Tibial nerve (tissue), 4 donors: Measurements from ENCODE around the gene DGUOK.

Experiments used
- EP300 ChIP-seq, 2 donors: sonication (generic); formaldehyde crosslinking; IDR thresholded peaks; one replicate each; pipeline ENCODE4 v1.6.1; 2017; ENCODE audit warnings: antibody characterized with exemption in 2 of 2, mild to moderate bottlenecking in 1 of 2
- TF ChIP-seq, protein P1 (sequence below), 5 experiments: fragments of 200-600 bp in 3 of 5; fragments of 450-650 bp in 2 of 5; sonication (generic) in 3 of 5; IDR thresholded peaks; one replicate each; pipeline ENCODE4 v1.5.1; 2016 to 2019; ENCODE audit warnings: antibody characterized with exemption in 5 of 5, mild to moderate bottlenecking in 3 of 5, moderate library complexity in 2 of 5

DNA sequence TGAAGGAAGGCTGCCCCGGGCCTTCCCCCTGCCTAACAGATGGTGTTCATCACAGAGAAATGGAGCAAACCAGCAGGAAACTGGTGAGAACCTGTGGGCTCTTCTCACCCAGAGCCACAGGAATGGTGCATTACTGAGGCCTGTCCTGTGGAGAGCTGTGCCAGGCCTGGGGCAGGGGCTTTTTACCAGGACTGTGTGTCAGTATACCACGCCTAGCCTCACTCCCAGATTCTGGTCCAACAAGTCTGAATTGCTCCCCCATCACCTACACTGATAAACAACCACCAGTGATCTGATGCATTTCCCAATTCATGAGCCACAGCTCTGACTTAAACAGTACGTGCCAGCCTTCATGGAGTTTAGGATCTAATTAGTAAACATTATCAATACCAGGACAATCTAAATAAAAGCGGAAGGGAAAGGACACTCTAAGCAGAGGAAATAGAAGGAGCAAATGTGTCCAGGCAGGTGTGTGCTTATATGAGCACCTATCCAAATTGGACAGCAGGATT lies 8.9 kb upstream of the DGUOK start:
- TF ChIP-seq, protein P1, sequence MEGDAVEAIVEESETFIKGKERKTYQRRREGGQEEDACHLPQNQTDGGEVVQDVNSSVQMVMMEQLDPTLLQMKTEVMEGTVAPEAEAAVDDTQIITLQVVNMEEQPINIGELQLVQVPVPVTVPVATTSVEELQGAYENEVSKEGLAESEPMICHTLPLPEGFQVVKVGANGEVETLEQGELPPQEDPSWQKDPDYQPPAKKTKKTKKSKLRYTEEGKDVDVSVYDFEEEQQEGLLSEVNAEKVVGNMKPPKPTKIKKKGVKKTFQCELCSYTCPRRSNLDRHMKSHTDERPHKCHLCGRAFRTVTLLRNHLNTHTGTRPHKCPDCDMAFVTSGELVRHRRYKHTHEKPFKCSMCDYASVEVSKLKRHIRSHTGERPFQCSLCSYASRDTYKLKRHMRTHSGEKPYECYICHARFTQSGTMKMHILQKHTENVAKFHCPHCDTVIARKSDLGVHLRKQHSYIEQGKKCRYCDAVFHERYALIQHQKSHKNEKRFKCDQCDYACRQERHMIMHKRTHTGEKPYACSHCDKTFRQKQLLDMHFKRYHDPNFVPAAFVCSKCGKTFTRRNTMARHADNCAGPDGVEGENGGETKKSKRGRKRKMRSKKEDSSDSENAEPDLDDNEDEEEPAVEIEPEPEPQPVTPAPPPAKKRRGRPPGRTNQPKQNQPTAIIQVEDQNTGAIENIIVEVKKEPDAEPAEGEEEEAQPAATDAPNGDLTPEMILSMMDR (IDR thresholded peaks at IDR 0.05) = no peak
- TF ChIP-seq EP300 (IDR thresholded peaks at IDR 0.05) = no peak
